HG02981 (cell line): ENCODE measurements around the gene PTPRN2.
"Not testable (repeated sequence)": the region's sequence is repeated elsewhere in the genome, so short reads cannot be mapped to it uniquely, and the experiment has no call there.

ENCODE experiments used
- ATAC-seq: cut with Tn5 transposase; IDR thresholded peaks from one replicate; pipeline ENCODE4 v1.9.1; 2021; ENCODE audit warnings: mild to moderate bottlenecking, moderate library complexity; ENCODE audit not compliant: unreplicated experiment

Gene PTPRN2

GRCh38 chr7:157604661-157605381 lies 982.8 kb downstream of the PTPRN2 start:
- no peak for ATAC-seq

- ATAC-seq = no peak
Measured at GRCh38 chr7:157603716-157604115, 983.9 kb downstream of the PTPRN2 start.

GRCh38 chr7:157603005-157603404 lies 984.6 kb downstream of the PTPRN2 start:
- no peak for ATAC-seq

- ATAC-seq = no peak
Measured at GRCh38 chr7:157602581-157602980, 985.0 kb downstream of the PTPRN2 start.

GRCh38 chr7:157602156-157602555 lies 985.5 kb downstream of the PTPRN2 start:
- no peak for ATAC-seq

- no peak for ATAC-seq
Measured at GRCh38 chr7:157601530-157601929, 986.1 kb downstream of the PTPRN2 start.

- ATAC-seq = no peak
Measured at GRCh38 chr7:157599491-157599890, 988.1 kb downstream of the PTPRN2 start.

- no peak for ATAC-seq
Measured at GRCh38 chr7:157597562-157597961, 990.1 kb downstream of the PTPRN2 start.

- ATAC-seq = no peak
Measured at GRCh38 chr7:157596881-157597280, 990.7 kb downstream of the PTPRN2 start.

- ATAC-seq = no peak
Measured at GRCh38 chr7:157596471-157596870, 991.2 kb downstream of the PTPRN2 start.

GRCh38 chr7:157596026-157596425 lies 991.6 kb downstream of the PTPRN2 start:
- no peak for ATAC-seq

GRCh38 chr7:157595086-157595855 lies 992.4 kb downstream of the PTPRN2 start:
- no peak for ATAC-seq

GRCh38 chr7:157594306-157594705 lies 993.3 kb downstream of the PTPRN2 start:
- ATAC-seq = no peak

- ATAC-seq = no peak
Measured at GRCh38 chr7:157593541-157593940, 994.1 kb downstream of the PTPRN2 start.

GRCh38 chr7:157592636-157593320 lies 994.8 kb downstream of the PTPRN2 start:
- not testable (repeated sequence) for ATAC-seq

- ATAC-seq = no peak
Measured at GRCh38 chr7:157590526-157590925, 997.1 kb downstream of the PTPRN2 start.

- ATAC-seq = no peak
Measured at GRCh38 chr7:157589680-157590079, 997.9 kb downstream of the PTPRN2 start.

- no peak for ATAC-seq
Measured at GRCh38 chr7:157587805-157588560, 999.6 kb downstream of the PTPRN2 start.

- no peak for ATAC-seq
Measured at GRCh38 chr7:157587051-157587804, 1000.4 kb downstream of the PTPRN2 start.

- no peak for ATAC-seq
Measured at GRCh38 chr7:157586426-157586955, 1001.1 kb downstream of the PTPRN2 start.
